Ovary (tissue), 9 donors: ENCODE results near the gene SLC6A2. TPM values are rescaled to one million over a fixed set of nuclear protein-coding genes. Genes with fewer than 3 reads are reported as not detected.

Experiments used
- DNase-seq, 5 donors: peaks; one replicate each; pipeline ENCODE4 v3.0.0-alpha.2; 2019 to 2020
- H3K27ac ChIP-seq, 2 donors: fragments of 200-600 bp; one replicate each; pipeline versions ENCODE4 v1.5.1 to v1.8.0; 2019 to 2022
- H3K27me3 ChIP-seq: fragments of 200-600 bp; one replicate; pipeline ENCODE4 v1.8.0; 2022
- H3K36me3 ChIP-seq: fragments of 200-600 bp; sonication (generic); one replicate; pipeline ENCODE4 v1.5.1; 2019
- H3K4me1 ChIP-seq: one replicate; pipeline ENCODE4 v1.8.1; 2013; ENCODE audit warnings: mild to moderate bottlenecking, moderate library complexity; ENCODE audit not compliant: insufficient read depth
- H3K4me3 ChIP-seq: fragments of 200-600 bp; sonication (generic); one replicate; pipeline ENCODE4 v1.5.1; 2017
- H3K9me3 ChIP-seq, 2 donors: fragments of 200-600 bp in 1 of 2; sonication (generic) in 1 of 2; one replicate each; pipeline versions ENCODE4 v1.5.1 to v1.8.1; 2013 to 2019; ENCODE audit warnings: mild to moderate bottlenecking in 1 of 2, moderate library complexity in 1 of 2
- CTCF ChIP-seq, 3 donors: fragments of 450-650 bp in 2 of 3; fragments of 200-600 bp in 1 of 3; IDR thresholded peaks; one replicate each; pipeline versions ENCODE4 v1.5.1 to v1.8.0; 2016 to 2022; ENCODE audit warnings: antibody characterized with exemption in 3 of 3, mild to moderate bottlenecking in 1 of 3
- EP300 ChIP-seq: sonication (generic); formaldehyde crosslinking; IDR thresholded peaks from one replicate; pipeline ENCODE4 v1.6.1; 2017; ENCODE audit warnings: antibody characterized with exemption
- POLR2A ChIP-seq: fragments of 450-650 bp; IDR thresholded peaks from one replicate; pipeline ENCODE4 v1.6.1; 2017; ENCODE audit warnings: antibody characterized with exemption, mild to moderate bottlenecking, moderate library complexity
- WGBS, 3 donors: extraction: QIAGEN DNeasy Blood & Tissue Kit in 1 of 3; methylation state at CpG; one replicate each; pipeline versions ENCODE4 v1.1.5 to v1.1.7; 2013 to 2017; 5-methylcytosine and 5-hydroxymethylcytosine counted together
- intact Hi-C, 4 donors: fragments of 100-400 bp; cut with DNase I; formaldehyde crosslinking; loops; one replicate each; pipeline versions ENCODE4 v1.11.0 to v1.15.1; 2022 to 2023
- polyA plus RNA-seq, 2 donors: library from polyadenylated mRNA; stranded (reverse); fragments of 200-250 nt in 1 of 2; fragments of 350-450 nt in 1 of 2; fragmentation: Illumina TruSeq in 1 of 2; extraction: RNeasy Lipid Tissue Mini Kit (QIAGEN cat#74804) in 1 of 2; gene quantifications; one replicate each; pipeline ENCODE4 v1.2.3, GENCODE V29; 2013 to 2014
- total RNA-seq, 7 donors: library from RNA; depleted of rRNA in 2 of 7; stranded (reverse); fragments of >200 nt in 2 of 7; fragmentation: NEBNext Ultra II Directional in 3 of 7; extraction: Animal tissue kit (Norgen Biotek cat#: 25700) in 3 of 7; gene quantifications; one replicate each; pipeline versions ENCODE4 v1.1.0 to v1.2.4, GENCODE V29; 2016 to 2023
- donor health status: DM: no; HTN: no; CAD: no; lungs with moderate emphysema.
- donor health status: DM: no; HTN: no; CAD: no.
- donor health status: Bipolar disorder and iron deficiency.
- donor health status: DM: yes; HTN: yes; CAD: no.
- donor health status: DM: no; HTN: no; CAD: no.
- donor health status: DM: yes; HTN: yes; CAD: no.

The SLC6A2 gene
- total and polyA plus RNA-seq, 9 donors: 0.08 to 0.36 (median 0.21) TPM; not detected in 3

DNA sequence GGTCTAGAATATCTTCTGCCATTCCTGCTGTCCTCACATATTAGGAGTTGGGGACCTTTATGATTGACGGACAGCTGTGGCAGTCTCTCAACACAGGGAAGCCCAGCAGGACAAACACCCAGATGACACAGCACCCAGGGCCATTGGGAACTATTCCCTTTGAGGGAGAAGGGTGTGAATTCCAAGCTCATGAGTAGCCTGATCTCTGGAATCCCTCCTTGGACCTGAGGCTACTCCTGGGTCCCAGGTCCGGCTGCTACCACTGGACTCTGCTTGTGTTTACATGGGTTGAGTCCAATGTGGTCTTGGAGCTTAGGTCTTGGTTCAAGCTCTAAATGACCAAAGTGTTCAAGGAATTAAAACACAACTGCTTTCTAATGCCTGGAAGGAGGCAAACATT is 78.9 kb downstream of the SLC6A2 start:
- intact Hi-C loops: no loop called here
- H3K4me3 ChIP-seq: no peak overlapping the region
- 46 to 94% (median 65%) methylated on average over 2 of the region's 2 CpGs for WGBS, 3 donors
- no peak for DNase-seq
- TF ChIP-seq EP300 (no peak), POLR2A (no peak), CTCF (IDR thresholded peaks at IDR 0.05) (no peak)
- no peaks in the 10 kb centered on the region for H3K27me3 ChIP-seq
- no peaks in the 10 kb centered on the region for H3K36me3 ChIP-seq
- H3K4me1 ChIP-seq: no peaks in the 10 kb centered on the region
- H3K27ac ChIP-seq: no peak overlapping the region
- no peaks in the 10 kb centered on the region for H3K9me3 ChIP-seq

GRCh38 chr16:55735120-55735781 is 79.5 kb downstream of the SLC6A2 start:
- H3K27me3 ChIP-seq: no peaks in the 10 kb centered on the region
- H3K27ac ChIP-seq: no peak overlapping the region

GRCh38 chr16:55736671-55737070 is 80.9 kb downstream of the SLC6A2 start:
- intact Hi-C loops: no loop called here
- H3K27ac ChIP-seq: no peak overlapping the region
- H3K36me3 ChIP-seq: no peaks in the 10 kb centered on the region
- no peak for TF ChIP-seq CTCF (IDR thresholded peaks at IDR 0.05)
- TF ChIP-seq POLR2A: no peak
- no peak for TF ChIP-seq EP300
- WGBS, 3 donors: 27 to 40% (median 27%) methylated on average over 4 of the region's 4 CpGs
- H3K4me3 ChIP-seq: no peak overlapping the region
- no peaks in the 10 kb centered on the region for H3K4me1 ChIP-seq
- H3K27me3 ChIP-seq: no peaks in the 10 kb centered on the region
- no peak for DNase-seq
- no peaks in the 10 kb centered on the region for H3K9me3 ChIP-seq

More at GRCh38 chr16:55735120-55735781, 79.5 kb downstream of the SLC6A2 start:
- no peak for TF ChIP-seq EP300
- no peak for TF ChIP-seq CTCF (IDR thresholded peaks at IDR 0.05)
- no peak for TF ChIP-seq POLR2A
- no peaks in the 10 kb centered on the region for H3K9me3 ChIP-seq
- H3K4me3 ChIP-seq: no peak overlapping the region
- DNase-seq: no peak
- no peaks in the 10 kb centered on the region for H3K4me1 ChIP-seq
- H3K36me3 ChIP-seq: no peaks in the 10 kb centered on the region
- WGBS, 3 donors: 80 to 85% (median 83%) methylated on average over 4 of the region's 4 CpGs
- intact Hi-C loops: no loop called here

GRCh38 chr16:55737318-55737717 is 81.5 kb downstream of the SLC6A2 start:
- Histone ChIP-seq H3K36me3 (no peaks in the 10 kb centered on the region), H3K9me3 (no peaks in the 10 kb centered on the region), H3K27me3 (no peaks in the 10 kb centered on the region), H3K4me3 (no peak overlapping the region), H3K27ac (no peak overlapping the region), H3K4me1 (no peaks in the 10 kb centered on the region)
- intact Hi-C loops: no loop called here
- TF ChIP-seq POLR2A (no peak), CTCF (IDR thresholded peaks at IDR 0.05) (no peak), EP300 (no peak)
- DNase-seq: no peak
- 59 to 75% (median 68%) methylated on average over 3 of the region's 3 CpGs for WGBS, 3 donors
